GM12801 (cell line): ENCODE measurements around the gene ZFYVE1.

ENCODE experiments used
- TF ChIP-seq, protein P1 (sequence below): IDR thresholded peaks from one replicate; pipeline ENCODE4 v1.5.1; 2011; ENCODE audit warnings: control low read depth; ENCODE audit not compliant: insufficient read length; ENCODE audit errors: extremely low read depth

The ZFYVE1 gene

DNA sequence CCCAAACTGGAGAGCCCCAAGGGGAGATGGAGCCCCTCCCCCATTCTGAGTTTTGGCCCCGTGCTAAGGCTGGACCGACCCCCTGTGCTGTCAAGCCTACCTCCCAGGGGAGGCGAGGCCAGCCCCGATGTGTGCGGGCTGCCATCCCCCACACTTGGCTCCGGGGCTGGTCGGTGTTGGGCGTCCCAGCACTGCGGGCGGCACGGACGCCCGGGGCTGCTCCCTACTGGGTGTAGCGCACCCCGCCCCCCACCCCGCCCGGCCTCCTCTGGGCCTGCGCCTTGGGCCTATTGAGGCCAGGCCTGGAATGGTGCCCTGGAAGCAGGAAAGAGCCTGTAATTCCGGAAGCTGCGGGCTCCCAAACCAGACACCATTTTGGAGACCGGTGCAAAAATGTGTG is 98.0 kb downstream of the ZFYVE1 start:
- TF ChIP-seq, protein P1, sequence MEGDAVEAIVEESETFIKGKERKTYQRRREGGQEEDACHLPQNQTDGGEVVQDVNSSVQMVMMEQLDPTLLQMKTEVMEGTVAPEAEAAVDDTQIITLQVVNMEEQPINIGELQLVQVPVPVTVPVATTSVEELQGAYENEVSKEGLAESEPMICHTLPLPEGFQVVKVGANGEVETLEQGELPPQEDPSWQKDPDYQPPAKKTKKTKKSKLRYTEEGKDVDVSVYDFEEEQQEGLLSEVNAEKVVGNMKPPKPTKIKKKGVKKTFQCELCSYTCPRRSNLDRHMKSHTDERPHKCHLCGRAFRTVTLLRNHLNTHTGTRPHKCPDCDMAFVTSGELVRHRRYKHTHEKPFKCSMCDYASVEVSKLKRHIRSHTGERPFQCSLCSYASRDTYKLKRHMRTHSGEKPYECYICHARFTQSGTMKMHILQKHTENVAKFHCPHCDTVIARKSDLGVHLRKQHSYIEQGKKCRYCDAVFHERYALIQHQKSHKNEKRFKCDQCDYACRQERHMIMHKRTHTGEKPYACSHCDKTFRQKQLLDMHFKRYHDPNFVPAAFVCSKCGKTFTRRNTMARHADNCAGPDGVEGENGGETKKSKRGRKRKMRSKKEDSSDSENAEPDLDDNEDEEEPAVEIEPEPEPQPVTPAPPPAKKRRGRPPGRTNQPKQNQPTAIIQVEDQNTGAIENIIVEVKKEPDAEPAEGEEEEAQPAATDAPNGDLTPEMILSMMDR = no peak

DNA sequence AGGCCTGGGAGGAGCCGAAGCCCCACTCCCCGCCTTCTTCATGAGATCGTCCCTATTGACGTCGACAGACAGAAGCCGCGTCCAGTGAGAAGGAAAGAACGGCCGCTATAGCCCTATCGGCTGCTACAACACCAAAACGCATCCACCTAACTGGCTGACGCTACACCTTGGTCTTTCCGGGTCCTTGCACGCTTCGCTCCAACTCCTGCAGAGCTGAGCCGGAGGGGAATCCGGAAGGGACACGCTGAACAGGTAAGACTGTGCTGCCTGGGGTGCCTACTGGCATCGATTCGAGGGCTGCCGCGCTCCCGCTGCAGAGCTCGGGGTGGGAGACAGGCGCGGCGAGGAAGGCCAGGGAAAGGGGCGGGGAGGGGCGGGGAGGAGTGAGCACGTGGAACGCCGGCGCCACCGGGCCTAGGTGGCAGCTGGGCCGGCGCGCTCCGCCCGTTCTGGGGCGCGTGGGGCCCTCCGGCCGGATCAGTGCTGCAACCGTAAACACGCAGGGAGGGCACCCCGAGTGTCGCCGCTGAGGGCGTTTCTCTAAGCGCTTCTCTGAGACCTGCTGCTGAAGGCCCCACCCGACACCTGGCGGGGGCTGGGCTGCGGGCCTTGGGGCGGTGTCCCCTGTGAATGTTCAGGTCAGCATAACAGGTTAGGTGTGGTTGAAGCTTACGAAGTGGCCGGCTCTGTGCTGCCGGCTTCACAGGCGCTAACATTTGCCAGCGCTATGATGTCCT is 100.4 kb downstream of the ZFYVE1 start, which contains the start of gene DCAF4:
TSS of gene DCAF4 (plus strand) at position 173 of the 737 bp plus-strand sequence. CDS start 11,515 bp downstream, outside the sequence.
- TF ChIP-seq, protein P1 = no peak

DNA sequence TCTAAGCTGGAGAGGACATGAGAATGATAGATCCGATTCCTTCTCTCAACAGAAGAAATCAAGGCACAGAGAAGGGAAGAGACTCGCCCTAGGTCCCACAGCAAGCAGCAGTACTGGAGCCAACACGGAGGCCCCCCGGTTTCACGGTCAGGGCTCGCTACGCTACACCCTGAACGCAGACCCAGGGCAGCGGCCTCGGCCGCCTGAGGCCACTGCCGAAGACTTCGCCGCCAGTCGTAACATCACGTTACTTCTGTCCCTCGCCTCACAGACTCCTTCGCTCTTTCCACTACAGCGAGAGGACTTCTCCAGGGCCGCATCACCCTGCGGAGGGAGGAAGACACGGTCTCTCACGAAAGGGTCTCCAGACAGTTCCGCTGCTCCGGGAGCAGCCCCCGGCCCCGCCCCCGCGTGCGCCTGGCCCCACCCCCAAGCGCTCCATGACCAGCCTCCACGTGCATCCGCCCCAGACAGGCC is 101.1 kb downstream of the ZFYVE1 start:
- TF ChIP-seq, protein P1 = no peak

DNA sequence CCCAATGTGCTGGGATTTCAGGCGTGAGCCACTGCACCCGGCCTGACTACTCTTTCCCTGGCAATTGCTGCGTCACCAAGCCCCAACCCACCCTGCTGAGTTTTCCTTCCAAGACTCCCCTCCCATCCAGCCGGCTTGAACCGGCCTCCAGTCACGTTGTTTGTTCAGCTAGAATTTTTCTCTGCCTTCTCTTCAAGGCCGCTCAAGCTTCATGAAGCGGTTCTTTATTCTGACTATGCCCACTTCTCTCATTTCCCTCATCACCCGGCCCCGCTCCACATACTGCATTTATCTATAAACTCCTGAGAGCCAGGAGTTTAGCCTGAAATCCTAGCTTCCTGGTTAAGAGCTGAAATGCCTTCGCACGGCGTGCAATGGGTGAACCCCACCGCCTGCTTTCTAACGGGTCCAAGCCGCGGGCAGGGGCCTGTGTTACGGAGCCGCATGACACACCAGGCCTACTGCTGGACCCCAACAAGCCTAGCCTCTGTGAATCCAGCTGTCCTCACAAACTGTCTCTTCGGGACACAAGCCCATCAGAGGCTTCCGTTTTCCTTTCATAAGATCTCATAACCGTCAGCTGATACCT is 101.6 kb downstream of the ZFYVE1 start:
- TF ChIP-seq, protein P1 = no peak

DNA sequence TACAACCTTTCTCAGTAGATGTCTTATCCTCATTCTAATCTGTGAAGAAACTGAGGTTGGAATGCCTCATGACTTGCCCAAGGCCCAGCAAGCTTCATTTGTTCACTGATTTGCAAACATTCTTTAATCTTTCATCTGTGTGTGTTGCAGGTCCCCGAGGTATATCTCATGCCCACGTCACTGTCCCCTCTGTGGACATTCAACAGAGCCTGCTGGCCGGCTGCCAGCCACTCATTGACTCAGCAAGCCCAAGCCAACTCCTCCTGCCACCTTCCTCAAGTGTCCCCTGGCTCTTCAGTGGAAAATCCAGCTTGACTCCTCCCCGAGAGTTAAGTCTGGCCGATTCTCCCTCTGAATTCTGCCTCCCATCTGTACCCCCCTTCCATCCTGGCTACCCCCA is 102.6 kb downstream of the ZFYVE1 start:
- TF ChIP-seq, protein P1 = no peak

DNA sequence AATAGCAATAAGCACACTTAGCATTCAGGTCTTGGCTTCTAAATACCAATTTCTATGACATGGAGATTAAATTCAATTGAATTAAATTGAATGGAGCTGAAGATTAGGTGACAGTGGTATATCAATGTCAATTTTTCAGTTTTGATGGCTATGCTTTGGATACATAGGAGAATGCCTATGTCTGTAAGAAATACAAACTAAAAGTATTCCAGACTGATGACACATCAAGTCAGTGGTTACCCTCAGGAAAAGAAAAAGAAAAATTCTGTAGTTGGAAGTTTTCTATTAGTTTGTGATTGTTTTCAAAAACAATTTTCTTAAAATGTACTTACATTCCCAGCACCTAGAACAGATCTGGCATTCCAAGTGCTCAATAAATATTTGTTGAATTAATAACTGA is 105.5 kb downstream of the ZFYVE1 start:
- TF ChIP-seq, protein P1 = no peak

DNA sequence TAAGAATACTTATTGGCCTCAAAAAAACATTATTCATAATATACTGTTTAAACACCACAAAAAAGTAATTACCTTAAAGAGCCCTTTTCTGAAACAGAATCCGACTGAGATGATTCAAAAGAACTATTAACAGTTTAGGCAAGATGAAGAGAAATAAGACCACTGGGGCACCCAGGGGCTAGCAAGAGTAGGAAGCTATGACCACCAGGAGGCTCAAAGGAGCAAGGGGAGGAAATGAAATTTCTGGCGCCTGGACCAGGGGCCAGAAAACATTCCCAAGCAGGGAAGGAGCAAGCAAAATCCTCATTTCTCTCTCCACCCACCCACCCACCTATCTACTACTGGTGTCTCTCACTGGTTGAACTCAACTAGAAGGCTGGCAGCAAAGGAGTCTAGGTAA is 106.9 kb downstream of the ZFYVE1 start:
- TF ChIP-seq, protein P1 = no peak
